ENCODE results near the gene FHL5.

Gene FHL5

GRCh38 chr6:96604420-96604819 is 41.5 kb downstream of the FHL5 start:
- no peak for DNase-seq (ENCODE audit: extremely low read depth, low read depth)
- no peak overlapping the region for H3K4me3 ChIP-seq (replicated peaks; ENCODE audit: low read depth, low read length)
- no peak for TF ChIP-seq CTCF (IDR thresholded peaks at IDR 0.05; ENCODE audit: low read depth, low read length, missing control alignments)

- TF ChIP-seq CTCF (IDR thresholded peaks at IDR 0.05; ENCODE audit: low read depth, low read length, missing control alignments) = no peak
- H3K4me3 ChIP-seq (replicated peaks; ENCODE audit: low read depth, low read length) = no peak overlapping the region
- no peak for DNase-seq (ENCODE audit: extremely low read depth, low read depth)
Measured at GRCh38 chr6:96608074-96608473, 45.1 kb downstream of the FHL5 start.

- no peak for TF ChIP-seq CTCF (IDR thresholded peaks at IDR 0.05; ENCODE audit: low read depth, low read length, missing control alignments)
- no peak overlapping the region for H3K4me3 ChIP-seq (replicated peaks; ENCODE audit: low read depth, low read length)
Measured at GRCh38 chr6:96610019-96610418, 47.1 kb downstream of the FHL5 start.

GRCh38 chr6:96611342-96611991 is 48.5 kb downstream of the FHL5 start:
- no peak for TF ChIP-seq CTCF (IDR thresholded peaks at IDR 0.05; ENCODE audit: low read depth, low read length, missing control alignments)
- no peak overlapping the region for H3K4me3 ChIP-seq (replicated peaks; ENCODE audit: low read depth, low read length)
- peak; percentile 2 for DNase-seq (ENCODE audit: extremely low read depth, low read depth)

More at GRCh38 chr6:96610019-96610418, 47.1 kb downstream of the FHL5 start:
- no peak for DNase-seq (ENCODE audit: extremely low read depth, low read depth)

GRCh38 chr6:96613291-96613999 is 50.5 kb downstream of the FHL5 start:
- no peak overlapping the region for H3K4me3 ChIP-seq (replicated peaks; ENCODE audit: low read depth, low read length)
- no peak for DNase-seq (ENCODE audit: extremely low read depth, low read depth)
- TF ChIP-seq CTCF (IDR thresholded peaks at IDR 0.05; ENCODE audit: low read depth, low read length, missing control alignments) = no peak

- no peak for TF ChIP-seq CTCF (IDR thresholded peaks at IDR 0.05; ENCODE audit: low read depth, low read length, missing control alignments)
- no peak for DNase-seq (ENCODE audit: extremely low read depth, low read depth)
- H3K4me3 ChIP-seq (replicated peaks; ENCODE audit: low read depth, low read length) = no peak overlapping the region
Measured at GRCh38 chr6:96620851-96621250, 57.9 kb downstream of the FHL5 start.

Measured in HFF-Myc (cell line).